ENCODE measurements around the gene STK32B.

Gene STK32B

GRCh38 chr4:5471206-5471605 lies 419.9 kb downstream of the STK32B start:
- H3K4me1 ChIP-seq (ENCODE audit: control insufficient read depth, insufficient read depth, low read length) = no peaks in the 10 kb centered on the region
- ChIA-PET POLR2A (no interaction called here), CTCF (interaction anchor here (0.8 kb wide), 1 partner anchor 319 kb away, joined by 3 read pairs; no protein-coding TSS in a partner anchor)
- no peaks in the 10 kb centered on the region for H3K9me3 ChIP-seq (ENCODE audit: control insufficient read depth, insufficient read depth, low read depth, low read length)
- no peak overlapping the region for H3K4me3 ChIP-seq (ENCODE audit: low read depth, low read length)
- H3K27ac ChIP-seq (ENCODE audit: extremely low read depth, low read depth, low read length) = no peak overlapping the region
- TF ChIP-seq PRDM1 (tag by site-specific recombination; IDR thresholded peaks at IDR 0.05) (no peak), ZSCAN23 (tag by site-specific recombination; IDR thresholded peaks at IDR 0.05) (no peak), ZNF433 (tag by site-specific recombination; IDR thresholded peaks at IDR 0.05; ENCODE audit: low read depth) (no peak), ZNF114 (tag by site-specific recombination; IDR thresholded peaks at IDR 0.05) (no peak), ZNF362 (tag by site-specific recombination; IDR thresholded peaks at IDR 0.05) (no peak), ZNF791 (tag by site-specific recombination; IDR thresholded peaks at IDR 0.05) (no peak)
- TF ChIP-seq, protein P1, sequence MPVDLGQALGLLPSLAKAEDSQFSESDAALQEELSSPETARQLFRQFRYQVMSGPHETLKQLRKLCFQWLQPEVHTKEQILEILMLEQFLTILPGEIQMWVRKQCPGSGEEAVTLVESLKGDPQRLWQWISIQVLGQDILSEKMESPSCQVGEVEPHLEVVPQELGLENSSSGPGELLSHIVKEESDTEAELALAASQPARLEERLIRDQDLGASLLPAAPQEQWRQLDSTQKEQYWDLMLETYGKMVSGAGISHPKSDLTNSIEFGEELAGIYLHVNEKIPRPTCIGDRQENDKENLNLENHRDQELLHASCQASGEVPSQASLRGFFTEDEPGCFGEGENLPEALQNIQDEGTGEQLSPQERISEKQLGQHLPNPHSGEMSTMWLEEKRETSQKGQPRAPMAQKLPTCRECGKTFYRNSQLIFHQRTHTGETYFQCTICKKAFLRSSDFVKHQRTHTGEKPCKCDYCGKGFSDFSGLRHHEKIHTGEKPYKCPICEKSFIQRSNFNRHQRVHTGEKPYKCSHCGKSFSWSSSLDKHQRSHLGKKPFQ (tag by site-specific recombination; IDR thresholded peaks at IDR 0.05) = no peak
- TF ChIP-seq, protein P2, sequence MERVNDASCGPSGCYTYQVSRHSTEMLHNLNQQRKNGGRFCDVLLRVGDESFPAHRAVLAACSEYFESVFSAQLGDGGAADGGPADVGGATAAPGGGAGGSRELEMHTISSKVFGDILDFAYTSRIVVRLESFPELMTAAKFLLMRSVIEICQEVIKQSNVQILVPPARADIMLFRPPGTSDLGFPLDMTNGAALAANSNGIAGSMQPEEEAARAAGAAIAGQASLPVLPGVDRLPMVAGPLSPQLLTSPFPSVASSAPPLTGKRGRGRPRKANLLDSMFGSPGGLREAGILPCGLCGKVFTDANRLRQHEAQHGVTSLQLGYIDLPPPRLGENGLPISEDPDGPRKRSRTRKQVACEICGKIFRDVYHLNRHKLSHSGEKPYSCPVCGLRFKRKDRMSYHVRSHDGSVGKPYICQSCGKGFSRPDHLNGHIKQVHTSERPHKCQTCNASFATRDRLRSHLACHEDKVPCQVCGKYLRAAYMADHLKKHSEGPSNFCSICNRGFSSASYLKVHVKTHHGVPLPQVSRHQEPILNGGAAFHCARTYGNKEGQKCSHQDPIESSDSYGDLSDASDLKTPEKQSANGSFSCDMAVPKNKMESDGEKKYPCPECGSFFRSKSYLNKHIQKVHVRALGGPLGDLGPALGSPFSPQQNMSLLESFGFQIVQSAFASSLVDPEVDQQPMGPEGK (tag by site-specific recombination; IDR thresholded peaks at IDR 0.05) = no peak
- TF ChIP-seq, protein P3, sequence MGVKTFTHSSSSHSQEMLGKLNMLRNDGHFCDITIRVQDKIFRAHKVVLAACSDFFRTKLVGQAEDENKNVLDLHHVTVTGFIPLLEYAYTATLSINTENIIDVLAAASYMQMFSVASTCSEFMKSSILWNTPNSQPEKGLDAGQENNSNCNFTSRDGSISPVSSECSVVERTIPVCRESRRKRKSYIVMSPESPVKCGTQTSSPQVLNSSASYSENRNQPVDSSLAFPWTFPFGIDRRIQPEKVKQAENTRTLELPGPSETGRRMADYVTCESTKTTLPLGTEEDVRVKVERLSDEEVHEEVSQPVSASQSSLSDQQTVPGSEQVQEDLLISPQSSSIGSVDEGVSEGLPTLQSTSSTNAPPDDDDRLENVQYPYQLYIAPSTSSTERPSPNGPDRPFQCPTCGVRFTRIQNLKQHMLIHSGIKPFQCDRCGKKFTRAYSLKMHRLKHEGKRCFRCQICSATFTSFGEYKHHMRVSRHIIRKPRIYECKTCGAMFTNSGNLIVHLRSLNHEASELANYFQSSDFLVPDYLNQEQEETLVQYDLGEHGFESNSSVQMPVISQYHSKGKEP (tag by site-specific recombination; IDR thresholded peaks at IDR 0.05) = no peak
- H3K36me3 ChIP-seq (ENCODE audit: control insufficient read depth in 2 of 2, insufficient read depth in 1 of 2, low read length in 2 of 2) = no peaks in the 10 kb centered on the region

DNA sequence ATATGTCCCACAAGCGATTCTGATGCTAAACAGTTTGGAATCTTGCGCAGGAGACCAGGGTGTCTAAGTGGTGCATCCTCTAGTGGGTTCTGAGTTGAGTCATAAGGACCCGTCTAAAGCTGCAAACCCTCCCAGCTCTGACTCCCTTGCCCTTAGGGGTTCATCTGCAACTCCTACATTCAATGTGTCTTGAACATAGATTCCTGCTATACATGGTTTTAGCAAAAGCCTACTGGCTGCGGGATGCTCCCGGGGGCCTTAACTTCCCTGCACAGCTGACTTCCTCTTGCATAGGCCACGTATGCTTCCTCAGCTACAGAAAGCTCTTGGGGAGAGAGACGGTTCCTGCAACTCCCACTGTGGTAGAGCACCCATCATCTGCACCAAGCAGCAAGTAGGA lies 420.4 kb downstream of the STK32B start:
- Histone ChIP-seq H3K4me1 (ENCODE audit: control insufficient read depth, insufficient read depth, low read length) (no peaks in the 10 kb centered on the region), H3K4me3 (ENCODE audit: low read depth, low read length) (no peak overlapping the region), H3K36me3 (ENCODE audit: control insufficient read depth in 2 of 2, insufficient read depth in 1 of 2, low read length in 2 of 2) (no peaks in the 10 kb centered on the region), H3K27ac (ENCODE audit: extremely low read depth, low read depth, low read length) (no peak overlapping the region), H3K9me3 (ENCODE audit: control insufficient read depth, insufficient read depth, low read depth, low read length) (no peaks in the 10 kb centered on the region)
- CTCF ChIA-PET = interaction anchor here (0.8 kb wide), 2 partner anchors 12 to 319 kb away, joined by 3 read pairs; no protein-coding TSS in a partner anchor
- POLR2A ChIA-PET = no interaction called here
- TF ChIP-seq GLI2 (tag by site-specific recombination; IDR thresholded peaks at IDR 0.05; ENCODE audit: borderline replicate concordance, low read depth) (no peak), ZFP41 (tag by site-specific recombination; IDR thresholded peaks at IDR 0.05; ENCODE audit: borderline replicate concordance) (no peak), ZSCAN18 (tag by site-specific recombination; IDR thresholded peaks at IDR 0.05) (no peak), MYNN (tag by site-specific recombination; IDR thresholded peaks at IDR 0.05; ENCODE audit: borderline replicate concordance) (no peak), AEBP2 (tag by site-specific recombination; IDR thresholded peaks at IDR 0.05; ENCODE audit: borderline replicate concordance) (no peak), OSR2 (tag by site-specific recombination; IDR thresholded peaks at IDR 0.05) (no peak), ZNF629 (tag by site-specific recombination; IDR thresholded peaks at IDR 0.05) (no peak), ZNF548 (tag by site-specific recombination; IDR thresholded peaks at IDR 0.05) (no peak), ZNF785 (tag by site-specific recombination; IDR thresholded peaks at IDR 0.05) (no peak), ZBTB10 (tag by site-specific recombination; IDR thresholded peaks at IDR 0.05) (no peak), SALL2 (tag by site-specific recombination; IDR thresholded peaks at IDR 0.05; ENCODE audit: borderline replicate concordance) (no peak)
- TF ChIP-seq, protein P4, sequence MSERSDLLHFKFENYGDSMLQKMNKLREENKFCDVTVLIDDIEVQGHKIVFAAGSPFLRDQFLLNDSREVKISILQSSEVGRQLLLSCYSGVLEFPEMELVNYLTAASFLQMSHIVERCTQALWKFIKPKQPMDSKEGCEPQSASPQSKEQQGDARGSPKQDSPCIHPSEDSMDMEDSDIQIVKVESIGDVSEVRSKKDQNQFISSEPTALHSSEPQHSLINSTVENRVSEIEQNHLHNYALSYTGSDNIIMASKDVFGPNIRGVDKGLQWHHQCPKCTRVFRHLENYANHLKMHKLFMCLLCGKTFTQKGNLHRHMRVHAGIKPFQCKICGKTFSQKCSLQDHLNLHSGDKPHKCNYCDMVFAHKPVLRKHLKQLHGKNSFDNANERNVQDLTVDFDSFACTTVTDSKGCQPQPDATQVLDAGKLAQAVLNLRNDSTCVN (tag by site-specific recombination; optimal IDR thresholded peaks at IDR 0.05) = no peak

Data from HEK293 (cell line).